Thyroid gland (tissue), 4 donors: ENCODE measurements around the gene TET1. TPM values are rescaled to one million over a fixed set of nuclear protein-coding genes. Genes with fewer than 3 reads are reported as not detected.

Experiments used
- DNase-seq, 2 donors: peaks; one replicate each; pipeline ENCODE4 v3.0.0-alpha.2; 2019
- H3K27ac ChIP-seq, 3 donors: fragments of 200-600 bp; sonication (generic); 1 replicate in 2 of 3; 2 replicates in 1 of 3; pipeline ENCODE4 v1.5.1; 2016 to 2019; ENCODE audit warnings: mild to moderate bottlenecking in 1 of 3, moderate library complexity in 1 of 3
- H3K27me3 ChIP-seq: fragments of 200-600 bp; sonication (generic); one replicate; pipeline ENCODE4 v1.5.1; 2019
- H3K36me3 ChIP-seq, 2 donors: fragments of 200-600 bp; sonication (generic); one replicate each; pipeline ENCODE4 v1.5.1; 2016 to 2019
- H3K4me1 ChIP-seq, 2 donors: fragments of 200-600 bp; sonication (generic); one replicate each; pipeline ENCODE4 v1.5.1; 2017 to 2019
- H3K4me3 ChIP-seq, 3 donors: fragments of 200-600 bp; sonication (generic); replicated peaks in 1 of 3; 1 replicate in 2 of 3; 2 replicates in 1 of 3; pipeline ENCODE4 v1.5.1; 2016; ENCODE audit warnings: mild to moderate bottlenecking in 1 of 3
- H3K9me3 ChIP-seq: fragments of 200-600 bp; sonication (generic); one replicate; pipeline ENCODE4 v1.5.1; 2017
- CTCF ChIP-seq, 6 experiments: fragments of 200-600 bp in 3 of 6; fragments of 450-650 bp in 3 of 6; sonication (generic) in 3 of 6; IDR thresholded peaks; one replicate each; pipeline ENCODE4 v1.5.1; 2016 to 2019; ENCODE audit warnings: antibody characterized with exemption in 6 of 6, mild to moderate bottlenecking in 2 of 6, inconsistent platforms in 1 of 6, moderate library complexity in 1 of 6
- POLR2A ChIP-seq, 2 donors: fragments of 450-650 bp; IDR thresholded peaks; one replicate each; pipeline ENCODE4 v1.6.1; 2017; ENCODE audit warnings: antibody characterized with exemption in 2 of 2, mild to moderate bottlenecking in 2 of 2, moderate library complexity in 1 of 2
- WGBS, 2 donors: methylation state at CpG; one replicate each; pipeline ENCODE4 v1.1.5; 2017; 5-methylcytosine and 5-hydroxymethylcytosine counted together
- intact Hi-C: fragments of 100-400 bp; cut with DNase I; formaldehyde crosslinking; loops from one replicate; pipeline ENCODE4 v1.15.1; 2023
- total RNA-seq, 4 donors: library from RNA; depleted of rRNA; stranded (reverse); fragments of >200 nt; gene quantifications; one replicate each; pipeline ENCODE4 v1.2.3, GENCODE V29; 2016

Gene TET1
- total RNA-seq, 4 donors from 2014 or later = 7.4 to 11.4 (median 9.7) TPM

GRCh38 chr10:68564712-68565111, 4.6 kb downstream of the TET1 start:
- TF ChIP-seq POLR2A (IDR thresholded peaks at IDR 0.05) (no peak), CTCF (IDR thresholded peaks at IDR 0.05) (no peak)
- peak; percentile 40 to 56 for DNase-seq
- WGBS, 2 donors = 45 to 51% methylated on average over 4 of the region's 4 CpGs
- peaks cover 25 to 43% of the 10 kb centered on the region in 2 donors for H3K4me1 ChIP-seq
- peak overlapping the region in 2 of 3 donors; percentile 33 to 48 for H3K27ac ChIP-seq
- no peak overlapping the region for H3K4me3 ChIP-seq
- H3K9me3 ChIP-seq = no peaks in the 10 kb centered on the region
- no peaks in the 10 kb centered on the region for H3K27me3 ChIP-seq
- intact Hi-C loops = loop anchor here (5.0 kb wide), 1 partner anchor 38 kb away; no protein-coding TSS in a partner anchor
- H3K36me3 ChIP-seq = no peaks in the 10 kb centered on the region

GRCh38 chr10:68565658-68566057, 5.5 kb downstream of the TET1 start:
- Histone ChIP-seq H3K9me3 (no peaks in the 10 kb centered on the region), H3K4me3 (no peak overlapping the region), H3K4me1 (peaks cover 25 to 39% of the 10 kb centered on the region in 2 donors), H3K27me3 (no peaks in the 10 kb centered on the region), H3K36me3 (no peaks in the 10 kb centered on the region), H3K27ac (peak overlapping the region; percentile 16 to 55 (median 33))
- intact Hi-C loops = no loop called here
- TF ChIP-seq CTCF (IDR thresholded peaks at IDR 0.05) (no peak), POLR2A (IDR thresholded peaks at IDR 0.05) (no peak)
- 91 to 96% methylated on average over 3 of the region's 3 CpGs for WGBS, 2 donors
- DNase-seq = no peak

GRCh38 chr10:68566351-68566750, 6.2 kb downstream of the TET1 start:
- H3K4me1 ChIP-seq = peaks cover 25 to 39% of the 10 kb centered on the region in 2 donors
- no peak overlapping the region for H3K4me3 ChIP-seq
- intact Hi-C loops = no loop called here
- no peaks in the 10 kb centered on the region for H3K36me3 ChIP-seq
- H3K27ac ChIP-seq = peak overlapping the region; percentile 18 to 55 (median 33)
- TF ChIP-seq POLR2A (IDR thresholded peaks at IDR 0.05) = no peak
- no peak for TF ChIP-seq CTCF (IDR thresholded peaks at IDR 0.05)
- DNase-seq = no peak
- WGBS, 2 donors = 26 to 37% methylated on average over 1 of the region's 1 CpG
- H3K9me3 ChIP-seq = no peaks in the 10 kb centered on the region
- H3K27me3 ChIP-seq = no peaks in the 10 kb centered on the region

- no peak for TF ChIP-seq CTCF (IDR thresholded peaks at IDR 0.05)
- TF ChIP-seq POLR2A (IDR thresholded peaks at IDR 0.05) = no peak
- intact Hi-C loops = no loop called here
- DNase-seq = no peak
- peak overlapping the region in 1 of 3 donors; percentile 55 for H3K27ac ChIP-seq
- no peak overlapping the region for H3K4me3 ChIP-seq
- H3K4me1 ChIP-seq = peaks cover 25 to 36% of the 10 kb centered on the region in 2 donors
- no peaks in the 10 kb centered on the region for H3K9me3 ChIP-seq
- WGBS, 2 donors = 67 to 91% methylated on average over 2 of the region's 2 CpGs
- H3K36me3 ChIP-seq = no peaks in the 10 kb centered on the region
- H3K27me3 ChIP-seq = no peaks in the 10 kb centered on the region
These were observed 6.8 kb downstream of the TET1 start for GRCh38 chr10:68566955-68567354.

GRCh38 chr10:68572151-68572550, 12.0 kb downstream of the TET1 start:
- intact Hi-C loops = no loop called here
- Histone ChIP-seq H3K9me3 (no peaks in the 10 kb centered on the region), H3K36me3 (peaks cover 0 to 3% of the 10 kb centered on the region in 2 donors), H3K27me3 (no peaks in the 10 kb centered on the region), H3K4me3 (no peak overlapping the region), H3K4me1 (peaks cover 7 to 10% of the 10 kb centered on the region in 2 donors), H3K27ac (no peak overlapping the region)
- TF ChIP-seq POLR2A (IDR thresholded peaks at IDR 0.05) = no peak
- no peak for TF ChIP-seq CTCF (IDR thresholded peaks at IDR 0.05)
- DNase-seq = no peak
- WGBS, 2 donors = 60 to 90% methylated on average over 5 of the region's 5 CpGs
